ENCODE results near the gene STAT4. TPM values are rescaled to one million over a fixed set of nuclear protein-coding genes. Genes with fewer than 3 reads are reported as not detected.

STAT4 gene
- total RNA-seq, 1 experiment from 2014 or later, result 0.33 TPM

DNA sequence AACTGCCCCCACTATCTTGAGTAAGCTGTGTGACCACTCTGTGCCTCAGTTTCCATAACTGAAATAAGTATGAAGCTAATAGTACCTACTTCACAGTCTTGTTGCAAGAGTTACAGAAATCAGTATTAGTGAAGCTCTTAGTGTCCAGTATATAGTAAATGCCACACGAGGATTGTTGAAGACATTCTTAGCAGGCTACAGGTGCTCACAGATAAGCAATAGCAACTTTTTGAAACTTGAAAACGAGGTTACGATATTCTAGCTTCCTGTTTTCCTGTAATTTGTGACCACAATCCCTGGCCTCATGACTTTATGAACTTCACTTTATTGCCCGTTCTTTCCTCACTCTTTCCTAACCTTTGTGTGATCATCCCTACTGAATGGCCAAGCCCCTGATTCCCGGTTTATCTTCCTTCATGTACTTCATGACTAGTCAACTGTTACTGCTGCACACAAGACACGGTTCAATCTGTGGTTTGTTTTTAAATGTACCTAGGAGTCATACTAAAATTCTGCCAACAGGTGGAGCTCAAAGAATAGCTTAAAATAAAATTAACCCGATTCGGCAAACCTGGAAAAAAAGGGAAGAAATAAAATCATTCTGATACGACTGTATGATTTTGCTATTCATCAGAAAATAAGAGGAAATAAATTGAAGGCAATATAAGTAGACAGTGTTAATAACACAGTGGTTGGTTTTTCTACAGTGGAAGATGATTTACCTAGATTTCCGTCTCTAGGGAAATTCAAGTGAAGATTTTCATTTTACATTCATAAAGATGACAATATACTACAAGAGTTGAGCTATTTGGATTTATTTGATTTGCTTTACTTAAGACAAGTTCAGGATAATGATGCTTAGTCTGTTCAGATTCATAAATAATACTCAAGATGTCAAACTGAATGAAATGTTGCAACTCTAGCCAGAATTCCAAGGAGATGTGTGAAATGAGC lies 98.7 kb downstream of the STAT4 start:
- Histone ChIP-seq H2BK15ac (ENCODE audit: low read depth, low read length) (no peak overlapping the region), H4K5ac (ENCODE audit: insufficient read length, low read depth, low read length) (no peak overlapping the region), H3K79me2 (ENCODE audit: insufficient read depth, low read length) (no peaks in the 10 kb centered on the region), H3K14ac (ENCODE audit: insufficient read depth, low read length) (no peak overlapping the region), H3K4me1 (ENCODE audit: insufficient read depth, low read length) (no peaks in the 10 kb centered on the region), H2AFZ (ENCODE audit: low read length) (no peak overlapping the region), H3K9ac (ENCODE audit: extremely low read depth, insufficient read length, low read length) (no peak overlapping the region), H2BK120ac (ENCODE audit: low read depth, low read length, poor library complexity, severe bottlenecking) (no peak overlapping the region), H2BK5ac (ENCODE audit: insufficient read length, low read length) (no peak overlapping the region), H3K56ac (ENCODE audit: insufficient read length, low read depth, low read length) (no peak overlapping the region), H3K23ac (ENCODE audit: insufficient read length, low read depth, low read length) (no peak overlapping the region), H3K23me2 (ENCODE audit: insufficient read length, low read depth, low read length, poor library complexity, severe bottlenecking) (no peaks in the 10 kb centered on the region), H3K9me3 (ENCODE audit: control insufficient read depth, low read depth, low read length) (no peaks in the 10 kb centered on the region), H4K20me1 (ENCODE audit: control insufficient read depth, insufficient read depth, insufficient read length) (no peaks in the 10 kb centered on the region), H3K27ac (ENCODE audit: insufficient read length, low read depth, low read length) (no peak overlapping the region), H3K4ac (ENCODE audit: low read depth, low read length) (no peak overlapping the region), H4K8ac (replicated peaks; ENCODE audit: insufficient read length, low read depth, low read length) (no peak overlapping the region), H3K27me3 (ENCODE audit: insufficient read depth, low read length) (no peaks in the 10 kb centered on the region), H3K79me1 (ENCODE audit: insufficient read depth, low read depth, low read length, poor library complexity, severe bottlenecking) (no peaks in the 10 kb centered on the region), H3K4me2 (ENCODE audit: insufficient read depth, insufficient read length, low read length) (no peak overlapping the region), H3T11ph (ENCODE audit: low read length) (no peak overlapping the region), H2BK12ac (ENCODE audit: insufficient read length, low read depth, low read length) (no peak overlapping the region), H2BK20ac (ENCODE audit: low read depth, low read length, poor library complexity, severe bottlenecking) (no peak overlapping the region), H3K18ac (ENCODE audit: insufficient read length, low read depth, low read length) (no peak overlapping the region), H4K91ac (ENCODE audit: insufficient read length, low read depth, low read length) (no peak overlapping the region), H2AK5ac (ENCODE audit: insufficient read length, low read length) (no peak overlapping the region)
- 0 out of 4 replicates have a peak, but pooled peaks cover 0 to 4% of the 10 kb centered on the region in 2 experiments for H3K4me1 Mint-ChIP-seq
- peaks cover 2% of the 10 kb centered on the region; the same call in 1 of the 2 replicates for H3K27me3 Mint-ChIP-seq (ENCODE audit: low read depth)
- TF ChIP-seq, protein P1, sequence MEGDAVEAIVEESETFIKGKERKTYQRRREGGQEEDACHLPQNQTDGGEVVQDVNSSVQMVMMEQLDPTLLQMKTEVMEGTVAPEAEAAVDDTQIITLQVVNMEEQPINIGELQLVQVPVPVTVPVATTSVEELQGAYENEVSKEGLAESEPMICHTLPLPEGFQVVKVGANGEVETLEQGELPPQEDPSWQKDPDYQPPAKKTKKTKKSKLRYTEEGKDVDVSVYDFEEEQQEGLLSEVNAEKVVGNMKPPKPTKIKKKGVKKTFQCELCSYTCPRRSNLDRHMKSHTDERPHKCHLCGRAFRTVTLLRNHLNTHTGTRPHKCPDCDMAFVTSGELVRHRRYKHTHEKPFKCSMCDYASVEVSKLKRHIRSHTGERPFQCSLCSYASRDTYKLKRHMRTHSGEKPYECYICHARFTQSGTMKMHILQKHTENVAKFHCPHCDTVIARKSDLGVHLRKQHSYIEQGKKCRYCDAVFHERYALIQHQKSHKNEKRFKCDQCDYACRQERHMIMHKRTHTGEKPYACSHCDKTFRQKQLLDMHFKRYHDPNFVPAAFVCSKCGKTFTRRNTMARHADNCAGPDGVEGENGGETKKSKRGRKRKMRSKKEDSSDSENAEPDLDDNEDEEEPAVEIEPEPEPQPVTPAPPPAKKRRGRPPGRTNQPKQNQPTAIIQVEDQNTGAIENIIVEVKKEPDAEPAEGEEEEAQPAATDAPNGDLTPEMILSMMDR (conservative IDR thresholded peaks at IDR 0.05), result peak; percentile 78
- no CpG with 5 or more reads among the region's 10 CpGs for WGBS (ENCODE audit: extremely low coverage, insufficient read length, low lambda C conversion rate)
- no peak overlapping the region for H3K4me3 Mint-ChIP-seq
- no peaks in the 10 kb centered on the region for H3K9me3 Mint-ChIP-seq
- no peaks in the 10 kb centered on the region for H3K36me3 Mint-ChIP-seq (ENCODE audit: insufficient read depth in 1 of 3, low read depth in 3 of 3)
- DNase-seq, result no peak
- no peak overlapping the region for H3K27ac Mint-ChIP-seq
